ENCODE measurements around the gene DAPK2.

Gene DAPK2

GRCh38 chr15:63892794-63893441 lies 153.4 kb downstream of the DAPK2 start:
- Histone ChIP-seq H3K36me3 (ENCODE audit: insufficient read depth, low read length) (no peaks in the 10 kb centered on the region), H3K9ac (ENCODE audit: low read depth, low read length) (no peak overlapping the region), H4K20me1 (ENCODE audit: insufficient read depth, low read length) (no peaks in the 10 kb centered on the region), H3K27ac (ENCODE audit: low read length) (no peak overlapping the region), H2AFZ (ENCODE audit: low read depth, low read length) (no peak overlapping the region), H3K9me3 (ENCODE audit: insufficient read depth, low read length, severe bottlenecking) (no peaks in the 10 kb centered on the region), H3K79me2 (ENCODE audit: insufficient read depth, low read length) (no peaks in the 10 kb centered on the region), H3K4me3 (ENCODE audit: low read depth in 1 of 2, low read length in 2 of 2) (no peak overlapping the region), H3K4me2 (ENCODE audit: insufficient read depth, low read length) (no peak overlapping the region), H3K27me3 (ENCODE audit: insufficient read depth, low read length, poor library complexity) (no peaks in the 10 kb centered on the region), H3K4me1 (ENCODE audit: insufficient read depth, low read length) (peaks cover 16% of the 10 kb centered on the region)
- ATAC-seq (ENCODE audit: insufficient read depth, low read depth) (peak; percentile 98), DNase-seq (peak; percentile 81)
- TF ChIP-seq EZH2 (IDR thresholded peaks at IDR 0.05; ENCODE audit: borderline replicate concordance, low read depth, low read length, severe bottlenecking): no peak
- TF ChIP-seq CTCF (IDR thresholded peaks at IDR 0.05; ENCODE audit: borderline replicate concordance, extremely low read depth, low read length, poor library complexity, severe bottlenecking): no peak

- no peaks in the 10 kb centered on the region for H3K36me3 ChIP-seq (ENCODE audit: insufficient read depth, low read length)
- no peaks in the 10 kb centered on the region for H3K9me3 ChIP-seq (ENCODE audit: insufficient read depth, low read length, severe bottlenecking)
- H3K9ac ChIP-seq (ENCODE audit: low read depth, low read length): no peak overlapping the region
- peaks cover 16% of the 10 kb centered on the region for H3K4me1 ChIP-seq (ENCODE audit: insufficient read depth, low read length)
- no peak overlapping the region for H3K27ac ChIP-seq (ENCODE audit: low read length)
- no peaks in the 10 kb centered on the region for H3K79me2 ChIP-seq (ENCODE audit: insufficient read depth, low read length)
- DNase-seq (no peak), ATAC-seq (ENCODE audit: insufficient read depth, low read depth) (no peak)
- H3K4me2 ChIP-seq (ENCODE audit: insufficient read depth, low read length): no peak overlapping the region
- H2AFZ ChIP-seq (ENCODE audit: low read depth, low read length): no peak overlapping the region
- no peak overlapping the region for H3K4me3 ChIP-seq (ENCODE audit: low read depth in 1 of 2, low read length in 2 of 2)
- no peaks in the 10 kb centered on the region for H3K27me3 ChIP-seq (ENCODE audit: insufficient read depth, low read length, poor library complexity)
- H4K20me1 ChIP-seq (ENCODE audit: insufficient read depth, low read length): no peaks in the 10 kb centered on the region
- TF ChIP-seq EZH2 (IDR thresholded peaks at IDR 0.05; ENCODE audit: borderline replicate concordance, low read depth, low read length, severe bottlenecking): no peak
- TF ChIP-seq CTCF (IDR thresholded peaks at IDR 0.05; ENCODE audit: borderline replicate concordance, extremely low read depth, low read length, poor library complexity, severe bottlenecking): no peak
These were observed 154.5 kb downstream of the DAPK2 start for GRCh38 chr15:63891768-63892133.

- Histone ChIP-seq H3K27ac (ENCODE audit: low read length) (no peak overlapping the region), H3K27me3 (ENCODE audit: insufficient read depth, low read length, poor library complexity) (no peaks in the 10 kb centered on the region), H3K9ac (ENCODE audit: low read depth, low read length) (no peak overlapping the region), H3K4me3 (ENCODE audit: low read depth in 1 of 2, low read length in 2 of 2) (no peak overlapping the region), H2AFZ (ENCODE audit: low read depth, low read length) (no peak overlapping the region), H4K20me1 (ENCODE audit: insufficient read depth, low read length) (no peaks in the 10 kb centered on the region), H3K4me1 (ENCODE audit: insufficient read depth, low read length) (peaks cover 16% of the 10 kb centered on the region), H3K4me2 (ENCODE audit: insufficient read depth, low read length) (no peak overlapping the region), H3K36me3 (ENCODE audit: insufficient read depth, low read length) (no peaks in the 10 kb centered on the region), H3K79me2 (ENCODE audit: insufficient read depth, low read length) (no peaks in the 10 kb centered on the region), H3K9me3 (ENCODE audit: insufficient read depth, low read length, severe bottlenecking) (no peaks in the 10 kb centered on the region)
- TF ChIP-seq EZH2 (IDR thresholded peaks at IDR 0.05; ENCODE audit: borderline replicate concordance, low read depth, low read length, severe bottlenecking) (no peak), CTCF (IDR thresholded peaks at IDR 0.05; ENCODE audit: borderline replicate concordance, extremely low read depth, low read length, poor library complexity, severe bottlenecking) (peak; percentile 82)
- ATAC-seq (ENCODE audit: insufficient read depth, low read depth) (no peak), DNase-seq (peak; percentile 62)
These were observed 155.1 kb downstream of the DAPK2 start for GRCh38 chr15:63891079-63891767.
